Smooth muscle cell (in vitro differentiated cells): ENCODE measurements around the gene CEP290. TPM values are rescaled to one million over a fixed set of nuclear protein-coding genes. Genes with fewer than 3 reads are reported as not detected.

Experiments used
- DNase-seq: peaks from one replicate; lab custom pipeline; 2025; ENCODE audit not compliant: unreplicated experiment; lab: John Stamatoyannopoulos, UW
- H2AFZ ChIP-seq: fragments of 200-600 bp; sonication (generic); 2 replicates; pipeline ENCODE4 v1.6.0; 2016; ENCODE audit warnings: antibody characterized with exemption, low read depth, mild to moderate bottlenecking
- H3F3A ChIP-seq: fragments of 200-600 bp; sonication (generic); 2 replicates; pipeline ENCODE4 v1.6.0; 2017; ENCODE audit warnings: antibody characterized with exemption, low read depth
- H3K27ac ChIP-seq: fragments of 200-600 bp; sonication (generic); 2 replicates; pipeline ENCODE4 v1.5.1; 2016; ENCODE audit warnings: low read depth, mild to moderate bottlenecking
- H3K27me3 ChIP-seq: fragments of 200-600 bp; sonication (generic); 2 replicates; pipeline ENCODE4 v1.6.1; 2016; ENCODE audit warnings: low read depth, mild to moderate bottlenecking
- H3K36me3 ChIP-seq: fragments of 200-600 bp; sonication (generic); 2 replicates; pipeline ENCODE4 v1.5.1; 2016; ENCODE audit warnings: low read depth
- H3K4me1 ChIP-seq: fragments of 200-600 bp; sonication (generic); 2 replicates; pipeline ENCODE4 v1.5.1; 2016; ENCODE audit warnings: low read depth
- H3K4me2 ChIP-seq: fragments of 200-600 bp; sonication (generic); 2 replicates; pipeline ENCODE4 v1.6.0; 2016; ENCODE audit warnings: mild to moderate bottlenecking
- H3K4me3 ChIP-seq: fragments of 200-600 bp; sonication (generic); 2 replicates; pipeline ENCODE4 v1.5.1; 2016; ENCODE audit warnings: mild to moderate bottlenecking
- H3K79me2 ChIP-seq: fragments of 200-600 bp; sonication (generic); 2 replicates; pipeline ENCODE4 v1.6.0; 2016; ENCODE audit warnings: low read depth, mild to moderate bottlenecking
- H3K9ac ChIP-seq: fragments of 200-600 bp; sonication (generic); 2 replicates; pipeline ENCODE4 v1.6.0; 2016; ENCODE audit warnings: low read depth
- H3K9me3 ChIP-seq: fragments of 200-600 bp; sonication (generic); replicated peaks from 2 replicates; pipeline ENCODE4 v1.5.1; 2016; ENCODE audit warnings: low read depth
- H4K20me1 ChIP-seq: fragments of 200-600 bp; sonication (generic); 2 replicates; pipeline ENCODE4 v1.6.0; 2016; ENCODE audit warnings: low read depth
- WGBS: methylation state at CpG from one replicate; pipeline ENCODE4 v1.1.7; 2016; ENCODE audit warnings: low lambda C conversion rate; 5-methylcytosine and 5-hydroxymethylcytosine counted together
- polyA plus RNA-seq: library from polyadenylated mRNA; unstranded; fragments of >200 nt; fragmentation: Nextera tagmentation; extraction: Ambion mirVana; gene quantifications from 2 replicates; pipeline ENCODE4 v1.2.1, GENCODE V29; 2016
- small RNA-seq: library from RNA; depleted of rRNA; stranded (forward); fragments of <200 nt; gene quantifications from one replicate; pipeline ENCODE3, GENCODE V24; 2014
- total RNA-seq: library from RNA; depleted of rRNA; stranded (reverse); fragments of >200 nt; gene quantifications from 2 replicates; pipeline ENCODE4 v1.2.3, GENCODE V29; 2014
- TF ChIP-seq, protein P1 (sequence below): fragments of 200-600 bp; sonication (generic); IDR thresholded peaks from 2 replicates; pipeline ENCODE4 v1.5.1; 2017; ENCODE audit warnings: borderline replicate concordance, mild to moderate bottlenecking, antibody characterized with exemption; ENCODE audit not compliant: insufficient read depth, poor library complexity, severe bottlenecking

Gene CEP290
- total and polyA plus RNA-seq, 2 experiments from 2014 or later: 10.4 to 13.2 TPM

DNA sequence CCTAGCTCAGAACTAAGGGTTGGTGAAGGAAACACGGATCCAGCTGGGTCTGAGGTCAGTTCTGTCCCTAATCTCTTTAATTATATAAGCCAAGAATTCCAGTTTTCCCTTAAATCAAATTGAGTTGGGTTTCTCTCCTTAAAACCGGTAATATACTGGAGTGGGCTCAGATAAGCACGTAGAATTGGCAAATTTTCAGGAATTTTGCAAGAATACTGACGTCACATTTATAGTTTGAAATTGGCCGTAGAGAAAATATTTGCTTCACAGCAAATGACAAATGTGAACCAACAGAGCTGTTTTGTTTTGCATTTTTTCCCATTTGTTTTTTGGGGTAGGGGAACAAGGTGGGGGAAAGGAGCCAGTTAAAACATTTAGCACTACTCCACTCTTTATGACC is 130.1 kb downstream of the CEP290 start:
- Histone ChIP-seq H2AFZ (no peak overlapping the region), H3K79me2 (no peaks in the 10 kb centered on the region), H3K4me1 (no peaks in the 10 kb centered on the region), H3K27me3 (no peaks in the 10 kb centered on the region), H3K36me3 (no peaks in the 10 kb centered on the region), H3K4me2 (no peak overlapping the region), H3K4me3 (no peak overlapping the region), H3K27ac (no peak overlapping the region), H3F3A (no peaks in the 10 kb centered on the region), H3K9ac (no peak overlapping the region), H3K9me3 (no peaks in the 10 kb centered on the region), H4K20me1 (no peaks in the 10 kb centered on the region)
- no peak for DNase-seq
- TF ChIP-seq, protein P1, sequence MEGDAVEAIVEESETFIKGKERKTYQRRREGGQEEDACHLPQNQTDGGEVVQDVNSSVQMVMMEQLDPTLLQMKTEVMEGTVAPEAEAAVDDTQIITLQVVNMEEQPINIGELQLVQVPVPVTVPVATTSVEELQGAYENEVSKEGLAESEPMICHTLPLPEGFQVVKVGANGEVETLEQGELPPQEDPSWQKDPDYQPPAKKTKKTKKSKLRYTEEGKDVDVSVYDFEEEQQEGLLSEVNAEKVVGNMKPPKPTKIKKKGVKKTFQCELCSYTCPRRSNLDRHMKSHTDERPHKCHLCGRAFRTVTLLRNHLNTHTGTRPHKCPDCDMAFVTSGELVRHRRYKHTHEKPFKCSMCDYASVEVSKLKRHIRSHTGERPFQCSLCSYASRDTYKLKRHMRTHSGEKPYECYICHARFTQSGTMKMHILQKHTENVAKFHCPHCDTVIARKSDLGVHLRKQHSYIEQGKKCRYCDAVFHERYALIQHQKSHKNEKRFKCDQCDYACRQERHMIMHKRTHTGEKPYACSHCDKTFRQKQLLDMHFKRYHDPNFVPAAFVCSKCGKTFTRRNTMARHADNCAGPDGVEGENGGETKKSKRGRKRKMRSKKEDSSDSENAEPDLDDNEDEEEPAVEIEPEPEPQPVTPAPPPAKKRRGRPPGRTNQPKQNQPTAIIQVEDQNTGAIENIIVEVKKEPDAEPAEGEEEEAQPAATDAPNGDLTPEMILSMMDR: no peak
- WGBS: 87% methylated on average over 5 of the region's 5 CpGs

DNA sequence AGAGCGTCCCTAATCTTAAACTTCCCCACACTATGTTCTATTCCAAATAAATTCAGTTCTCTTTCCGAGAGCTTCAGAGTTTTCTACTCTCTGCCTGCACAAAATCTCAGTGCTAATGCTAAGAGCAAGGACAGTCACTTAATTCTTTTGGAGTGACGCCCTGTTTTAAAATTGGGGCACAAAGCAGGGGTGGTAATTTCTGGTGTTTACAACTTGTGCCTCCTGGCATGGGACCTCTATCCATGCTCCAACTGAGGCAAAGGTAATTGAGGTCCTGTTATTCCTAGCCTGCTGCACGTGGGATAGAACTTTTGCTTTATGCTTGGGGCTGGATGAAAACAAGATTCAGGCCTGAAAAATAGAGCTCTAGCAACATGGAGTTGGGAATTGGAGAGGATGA is 135.5 kb downstream of the CEP290 start:
- no peaks in the 10 kb centered on the region for H4K20me1 ChIP-seq
- no peak for DNase-seq
- no peaks in the 10 kb centered on the region for H3K27me3 ChIP-seq
- H3K4me3 ChIP-seq: no peak overlapping the region
- WGBS: 91% methylated on average over 4 of the region's 4 CpGs
- H3K9ac ChIP-seq: no peak overlapping the region
- no peaks in the 10 kb centered on the region for H3K79me2 ChIP-seq
- H3K9me3 ChIP-seq: no peaks in the 10 kb centered on the region
- no peak overlapping the region for H3K27ac ChIP-seq
- H3K4me2 ChIP-seq: no peak overlapping the region
- H2AFZ ChIP-seq: no peak overlapping the region
- TF ChIP-seq, protein P1: no peak
- H3K36me3 ChIP-seq: no peaks in the 10 kb centered on the region
- H3K4me1 ChIP-seq: no peaks in the 10 kb centered on the region
- H3F3A ChIP-seq: no peaks in the 10 kb centered on the region

DNA sequence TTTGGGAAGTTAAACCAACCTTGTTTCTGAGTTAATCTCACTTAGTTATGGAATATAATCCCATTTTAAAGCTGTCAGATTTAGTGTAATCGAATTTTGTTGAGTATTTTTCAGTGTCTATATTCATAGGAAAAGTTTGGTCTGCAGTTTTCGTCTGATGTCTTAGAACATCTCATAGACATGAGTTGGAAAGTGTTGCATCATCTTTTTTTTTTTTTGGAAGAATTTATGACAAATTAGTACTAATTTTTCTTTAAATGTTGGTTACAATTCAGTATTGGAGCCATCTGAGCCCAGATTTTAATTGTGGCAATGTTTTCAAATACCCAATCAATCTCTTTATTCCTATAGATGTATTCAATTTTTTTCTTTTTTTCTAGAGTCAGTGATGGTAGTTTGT is 140.6 kb downstream of the CEP290 start:
- Histone ChIP-seq H4K20me1 (no peaks in the 10 kb centered on the region), H3K36me3 (no peaks in the 10 kb centered on the region), H3K4me3 (no peak overlapping the region), H3K79me2 (no peaks in the 10 kb centered on the region), H2AFZ (no peak overlapping the region), H3K27me3 (no peaks in the 10 kb centered on the region), H3K9me3 (no peaks in the 10 kb centered on the region), H3K27ac (no peak overlapping the region), H3F3A (no peaks in the 10 kb centered on the region), H3K4me2 (no peak overlapping the region), H3K4me1 (no peaks in the 10 kb centered on the region), H3K9ac (no peak overlapping the region)
- TF ChIP-seq, protein P1: no peak
- no peak for DNase-seq
- 83% methylated on average over 2 of the region's 2 CpGs for WGBS

Small RNA genes lying within 50 kb of the gene (small RNA-seq; reads per million reads assigned to genes)
- gene RNA5SP364: not detected

Other genes starting within 250 kb of the CEP290 start
- 0.31 TPM in 1 of 2 replicates, not detected in the other for gene C12orf50, start 112.7 kb downstream of the CEP290 start, total RNA-seq
- gene C12orf50, start 112.7 kb downstream of the CEP290 start, polyA plus RNA-seq: 0.05 TPM in 1 of 2 replicates, not detected in the other
- gene TMTC3, start 219 bp upstream of the CEP290 start, total RNA-seq: 49.3 and 64.0 TPM in 2 replicates
- gene TMTC3, start 219 bp upstream of the CEP290 start, polyA plus RNA-seq: 8.7 and 9.9 TPM in 2 replicates